Hematopoietic multipotent progenitor cell (in vitro differentiated cells): ENCODE data around the gene BPIFA2. TPM values are rescaled to one million over a fixed set of nuclear protein-coding genes. Genes with fewer than 3 reads are reported as not detected.

Source experiments
- DNase-seq, 3 donors: peaks; one replicate each; pipeline ENCODE4 v3.0.0-alpha.2; 2011 to 2015; ENCODE audit warnings: low read depth in 2 of 3, low spot score in 2 of 3
- total RNA-seq: library from RNA; depleted of rRNA; stranded (reverse); fragments of >200 nt; gene quantifications from one replicate; pipeline ENCODE4 v1.2.3, GENCODE V29; 2012

Gene BPIFA2
- total RNA-seq, 1 donor, result not detected

GRCh38 chr20:33191955-33192354, 24.0 kb downstream of the BPIFA2 start:
- DNase-seq, result no peak

GRCh38 chr20:33192912-33193501, 25.0 kb downstream of the BPIFA2 start:
- DNase-seq, result no peak

GRCh38 chr20:33199026-33199425, 31.1 kb downstream of the BPIFA2 start:
- DNase-seq, result no peak

GRCh38 chr20:33202451-33202850, 34.5 kb downstream of the BPIFA2 start:
- no peak for DNase-seq

- no peak for DNase-seq
Observed at GRCh38 chr20:33203444-33203843, 35.5 kb downstream of the BPIFA2 start.

GRCh38 chr20:33209789-33210188, 41.8 kb downstream of the BPIFA2 start:
- DNase-seq, result peak in 2 of 3 donors; percentile 33 to 60

- DNase-seq, result no peak
Observed at GRCh38 chr20:33210371-33210770, 42.4 kb downstream of the BPIFA2 start.

GRCh38 chr20:33211817-33212424, 44.0 kb downstream of the BPIFA2 start:
- DNase-seq, result peak in 2 of 3 donors; percentile 29 to 65

GRCh38 chr20:33217052-33217451, 49.1 kb downstream of the BPIFA2 start, which contains the start of gene BPIFA3:
Gene BPIFA3 (plus strand): TSS chr20:33217352. CDS start chr20:33217537, 185 bp downstream.
- no peak for DNase-seq

GRCh38 chr20:33224399-33224798, 56.4 kb downstream of the BPIFA2 start:
- DNase-seq, result no peak

- DNase-seq, result no peak
Observed at GRCh38 chr20:33229843-33230242, 61.9 kb downstream of the BPIFA2 start.

Other genes starting within 250 kb of the BPIFA2 start
- gene SUN5, start 163.7 kb upstream of the BPIFA2 start, total RNA-seq, result not detected
- gene BPIFB2, start 160.5 kb upstream of the BPIFA2 start, total RNA-seq, result not detected
- not detected for gene BPIFB6, start 136.5 kb upstream of the BPIFA2 start, total RNA-seq
- gene BPIFB3, start 114.3 kb upstream of the BPIFA2 start, total RNA-seq, result not detected
- gene BPIFB4, start 88.5 kb upstream of the BPIFA2 start, total RNA-seq, result not detected
- gene BPIFA3, start 49.2 kb downstream of the BPIFA2 start, total RNA-seq, result not detected
- not detected for gene BPIFA1, start 67.8 kb downstream of the BPIFA2 start, total RNA-seq
- gene BPIFB1, start 115.1 kb downstream of the BPIFA2 start, total RNA-seq, result not detected
- gene CDK5RAP1, start 233.4 kb downstream of the BPIFA2 start, total RNA-seq, result 21.8 TPM